GM18951 (cell line): ENCODE measurements around the gene GRAMD1B.

Experiments used
- POLR2A ChIP-seq: IDR thresholded peaks from 4 replicates; pipeline ENCODE4 v1.6.1; 2011; ENCODE audit warnings: mild to moderate bottlenecking; ENCODE audit not compliant: insufficient read length, insufficient read depth; ENCODE audit errors: extremely low read depth
- in situ Hi-C: fragments of 300-500 bp; cut with MboI; formaldehyde crosslinking; loops from one replicate; pipeline ENCODE4 v1.12.0; 2022; ENCODE audit warnings: low sequenced_read_pairs, mixed read lengths, inconsistent platforms; ENCODE audit not compliant: unreplicated experiment

GRAMD1B gene

DNA sequence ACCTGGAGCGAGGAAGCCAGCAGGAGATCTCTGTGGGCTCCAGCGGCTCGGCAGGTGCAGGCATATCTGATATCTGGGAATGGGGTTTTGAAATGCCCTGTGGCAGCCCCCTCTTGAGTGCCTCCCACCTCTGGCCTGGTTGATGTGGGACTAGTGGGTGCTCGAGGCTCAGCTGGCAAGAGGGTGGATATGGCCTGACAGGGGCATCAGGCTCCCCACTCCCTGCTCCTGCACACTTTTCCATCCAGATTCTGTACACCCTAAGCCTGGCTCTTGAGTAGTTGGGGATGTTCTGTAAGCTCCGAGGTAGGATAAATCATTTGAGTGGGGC lies 149.4 kb downstream of the GRAMD1B start:
- no peak for TF ChIP-seq POLR2A
- in situ Hi-C loops, result no loop called here

- in situ Hi-C loops, result no loop called here
- TF ChIP-seq POLR2A, result no peak
Observed at GRCh38 chr11:123580137-123580536, 150.1 kb downstream of the GRAMD1B start.

DNA sequence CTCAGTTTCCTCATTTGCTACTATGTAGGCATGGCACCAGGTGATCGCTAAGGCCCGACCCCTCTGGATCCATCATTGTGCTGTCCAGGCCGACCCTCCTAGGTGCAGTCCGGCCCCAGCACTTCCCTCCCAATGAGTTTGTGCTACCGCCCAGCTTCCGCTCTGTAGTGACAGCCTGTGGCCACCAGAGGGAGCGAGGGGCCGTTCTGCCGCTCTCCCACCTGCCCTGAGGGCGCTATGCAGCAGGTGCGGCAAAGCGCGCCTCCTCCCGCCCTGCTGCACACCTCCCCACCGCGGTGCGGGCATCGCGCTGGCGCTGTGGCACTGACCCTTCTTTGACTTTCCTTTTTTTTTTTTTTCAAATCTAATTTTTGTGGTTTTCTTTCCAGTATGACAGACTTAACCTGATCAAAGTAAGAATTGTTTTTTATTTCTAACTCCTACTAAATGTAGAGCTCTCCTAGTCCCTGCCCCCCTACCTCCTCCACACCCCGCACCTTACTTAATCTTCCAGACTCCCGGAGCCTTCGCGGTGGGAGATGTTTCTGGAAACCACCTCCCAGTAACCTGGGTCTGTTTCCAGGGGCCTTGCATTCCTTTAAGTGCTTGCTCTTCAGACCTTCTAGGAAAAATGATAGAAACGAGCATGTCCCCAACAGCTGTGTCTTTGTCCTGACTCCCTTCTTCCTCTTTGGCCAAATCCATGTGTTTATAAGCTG lies 150.6 kb downstream of the GRAMD1B start:
- in situ Hi-C loops, result no loop called here
- no peak for TF ChIP-seq POLR2A

- in situ Hi-C loops, result no loop called here
- TF ChIP-seq POLR2A, result no peak
Observed at GRCh38 chr11:123581651-123582399, 151.8 kb downstream of the GRAMD1B start.

- no peak for TF ChIP-seq POLR2A
- in situ Hi-C loops, result no loop called here
Observed at GRCh38 chr11:123582992-123583504, 153.0 kb downstream of the GRAMD1B start.

DNA sequence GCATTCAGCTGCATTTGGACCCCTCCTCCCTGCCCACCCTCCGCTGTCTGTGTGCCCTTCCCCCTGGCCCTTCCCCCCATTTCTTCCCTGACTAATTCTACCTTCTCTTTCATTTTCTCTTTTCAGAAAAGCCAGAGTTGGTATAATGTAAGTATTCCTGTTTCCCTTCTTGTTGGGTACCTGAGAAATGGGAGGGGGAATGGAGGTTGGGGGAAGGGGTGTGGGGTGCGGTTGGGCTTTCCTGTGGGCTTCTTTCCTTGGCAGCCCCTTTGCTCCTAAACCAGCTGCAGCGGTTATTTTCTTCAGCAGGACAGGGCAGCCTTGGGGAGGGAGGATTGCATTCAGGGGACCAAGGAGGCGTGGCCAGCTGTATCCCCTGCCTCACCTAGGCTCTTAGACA lies 154.1 kb downstream of the GRAMD1B start:
- in situ Hi-C loops, result no loop called here
- TF ChIP-seq POLR2A, result no peak

DNA sequence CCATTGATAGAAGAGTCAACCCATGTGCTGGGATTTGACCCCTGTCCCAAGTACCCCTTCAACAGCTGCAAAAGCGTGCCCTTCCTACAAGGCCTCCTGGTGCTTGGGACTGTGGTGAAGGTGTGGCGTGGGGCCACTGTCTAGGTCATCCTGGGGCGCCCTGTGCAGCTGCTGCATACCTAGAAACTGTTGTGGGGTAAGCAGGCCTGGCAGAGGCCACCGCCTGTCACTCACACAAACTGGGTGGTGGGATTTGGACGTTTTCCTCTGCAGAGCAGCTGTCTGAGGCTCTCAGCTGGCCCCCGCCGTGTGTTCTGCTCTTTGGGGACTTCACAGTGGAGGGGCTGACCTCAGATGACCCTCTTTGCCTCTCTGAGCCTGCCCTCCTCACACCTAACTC lies 154.7 kb downstream of the GRAMD1B start:
- no peak for TF ChIP-seq POLR2A
- in situ Hi-C loops, result no loop called here

DNA sequence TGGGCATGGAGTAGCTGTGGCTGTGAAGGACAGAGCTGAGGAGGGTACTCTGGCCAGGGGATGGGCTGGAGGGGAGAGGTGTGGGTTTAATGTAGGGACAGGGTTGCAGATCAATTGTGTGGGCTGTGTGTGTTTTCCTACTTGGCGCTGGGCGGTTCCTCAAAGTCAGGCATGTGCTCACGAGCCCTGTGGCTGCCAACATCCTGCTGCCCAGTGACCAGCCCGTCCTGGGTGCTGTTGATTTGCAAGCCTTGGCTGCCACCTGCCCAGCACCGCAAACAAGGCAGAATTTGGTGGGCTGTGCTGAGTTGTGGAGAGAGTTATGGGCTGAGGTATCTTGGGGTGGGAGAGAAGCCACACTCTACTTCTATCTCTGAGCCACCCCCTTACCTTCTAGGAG lies 155.1 kb downstream of the GRAMD1B start:
- no peak for TF ChIP-seq POLR2A
- in situ Hi-C loops, result no loop called here

GRCh38 chr11:123585706-123586105 lies 155.6 kb downstream of the GRAMD1B start:
- TF ChIP-seq POLR2A, result no peak
- in situ Hi-C loops, result no loop called here

GRCh38 chr11:123586568-123586967 lies 156.5 kb downstream of the GRAMD1B start:
- TF ChIP-seq POLR2A, result no peak
- in situ Hi-C loops, result no loop called here

GRCh38 chr11:123587044-123587443 lies 157.0 kb downstream of the GRAMD1B start:
- in situ Hi-C loops, result no loop called here
- TF ChIP-seq POLR2A, result no peak

- in situ Hi-C loops, result no loop called here
- no peak for TF ChIP-seq POLR2A
Observed at GRCh38 chr11:123587559-123587958, 157.5 kb downstream of the GRAMD1B start.

GRCh38 chr11:123588117-123588863 lies 158.2 kb downstream of the GRAMD1B start:
- TF ChIP-seq POLR2A, result no peak
- in situ Hi-C loops, result no loop called here
